NCI-H226 (cell line): ENCODE results near the gene ZNF613.
A peak's percentile ranks its signal among the peaks of the same experiment; 100 is the strongest.
"Not testable (repeated sequence)": the region's sequence is repeated elsewhere in the genome, so short reads cannot be mapped to it uniquely, and the experiment has no call there.

Experiments
- DNase-seq: peaks from one replicate; pipeline ENCODE4 v3.0.0-alpha.2; 2015

ZNF613 gene

GRCh38 chr19:51944798-51945552 lies 17.7 kb downstream of the ZNF613 start:
- no peak for DNase-seq

- DNase-seq, result no peak
These were observed 19.3 kb downstream of the ZNF613 start for GRCh38 chr19:51946602-51947001.

GRCh38 chr19:51948975-51949374 lies 21.7 kb downstream of the ZNF613 start:
- no peak for DNase-seq

GRCh38 chr19:51957846-51958245 lies 30.6 kb downstream of the ZNF613 start:
- not testable (repeated sequence) for DNase-seq

DNA sequence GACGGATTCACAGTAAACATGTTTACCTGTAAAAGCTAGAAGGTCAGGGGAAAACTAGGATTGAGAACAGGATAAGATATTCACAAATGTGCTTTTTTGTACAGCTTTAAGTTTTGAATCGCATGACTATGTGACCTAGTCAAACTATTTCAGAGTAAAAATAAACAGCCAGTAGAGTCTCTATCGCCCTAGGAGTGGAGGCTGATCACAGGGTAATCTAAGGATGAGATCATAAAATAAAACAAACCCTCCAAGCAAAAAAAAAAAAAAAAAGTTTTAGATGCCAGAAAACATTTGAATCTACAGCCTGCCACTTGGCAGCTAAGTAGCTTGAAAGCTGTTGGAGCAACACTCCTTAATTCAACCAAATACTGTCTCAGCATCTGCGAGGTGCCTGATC lies 32.5 kb downstream of the ZNF613 start:
- no peak for DNase-seq

GRCh38 chr19:51960621-51961233 lies 33.5 kb downstream of the ZNF613 start:
- DNase-seq, result not testable (repeated sequence)

GRCh38 chr19:51965583-51965982 lies 38.3 kb downstream of the ZNF613 start:
- no peak for DNase-seq

DNA sequence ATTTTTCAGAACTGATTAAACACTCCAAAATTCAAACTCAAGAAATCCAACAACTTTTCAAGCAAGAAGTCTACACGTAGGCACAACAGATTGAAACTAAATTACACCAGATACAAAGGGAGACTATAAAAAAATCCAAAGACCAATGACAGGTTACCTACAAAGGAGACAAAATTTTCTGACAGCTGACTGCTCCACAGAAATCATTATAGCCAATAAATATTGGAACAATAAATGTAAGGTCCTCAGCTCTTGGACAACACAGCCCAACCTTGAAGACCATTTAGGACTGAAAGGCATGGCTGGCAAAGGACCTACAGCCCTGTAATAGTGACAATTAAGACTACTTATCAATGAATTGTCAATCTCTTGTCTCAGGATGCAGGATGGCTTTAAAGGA lies 43.4 kb downstream of the ZNF613 start:
- no peak for DNase-seq

- DNase-seq, result peak; percentile 29
These were observed 44.4 kb downstream of the ZNF613 start for GRCh38 chr19:51971624-51972023.

DNA sequence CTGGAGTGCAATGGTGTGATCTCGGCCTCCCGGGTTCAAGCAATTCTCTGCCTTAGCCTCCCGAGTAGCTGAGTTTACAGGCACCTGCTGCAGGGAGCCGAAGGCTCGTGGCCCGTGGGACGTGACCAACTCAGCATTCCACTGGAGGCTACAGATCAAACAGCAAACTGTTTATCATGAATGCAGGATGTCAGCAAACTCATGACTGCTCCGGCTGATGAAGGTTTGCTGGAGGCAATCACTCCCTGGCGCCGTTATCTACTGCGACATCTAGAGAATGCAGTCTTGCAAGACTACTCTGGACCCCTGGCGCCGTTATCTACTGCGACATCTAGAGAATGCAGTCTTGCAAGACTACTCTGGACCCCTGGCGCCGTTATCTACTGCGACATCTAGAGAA lies 48.5 kb downstream of the ZNF613 start:
- not testable (repeated sequence) for DNase-seq

DNA sequence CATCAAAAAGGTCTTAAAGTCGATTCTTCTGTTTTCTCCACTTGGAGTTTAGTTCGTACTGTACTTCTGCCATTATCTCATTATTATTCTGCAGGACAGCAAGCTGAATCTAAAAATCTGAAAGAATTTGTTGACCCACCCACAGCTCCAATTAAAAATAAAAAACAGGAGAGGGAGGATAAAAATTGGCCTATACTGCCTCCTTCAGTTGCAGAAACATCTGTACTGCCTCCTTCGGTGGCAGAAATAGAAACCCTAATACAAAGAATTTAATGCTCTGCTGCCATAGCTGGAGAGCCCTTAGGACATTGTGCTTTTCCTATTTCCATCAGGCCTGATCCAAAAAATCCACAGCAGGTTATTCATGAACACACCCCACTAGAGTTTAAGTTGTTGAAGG lies 49.6 kb downstream of the ZNF613 start:
- DNase-seq, result no peak

DNA sequence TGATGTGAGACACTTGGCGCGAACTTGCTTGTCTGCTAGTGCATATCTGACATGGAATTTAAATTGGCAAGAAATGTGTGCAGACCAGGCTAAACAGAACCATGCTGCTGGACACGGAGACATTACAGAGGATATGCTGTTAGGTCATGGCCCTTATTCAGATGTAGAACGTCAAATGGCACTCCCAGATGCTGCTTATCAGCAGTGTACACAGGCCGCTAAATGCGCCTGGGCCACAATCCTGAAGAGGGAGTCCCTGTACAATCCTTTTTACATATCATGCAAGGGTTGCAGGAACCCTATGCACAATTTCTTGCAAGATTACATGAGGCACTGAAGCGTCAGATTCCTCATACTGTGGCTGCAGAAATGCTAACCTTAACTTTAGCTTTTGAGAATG lies 50.1 kb downstream of the ZNF613 start:
- DNase-seq, result no peak

- no peak for DNase-seq
These were observed 51.6 kb downstream of the ZNF613 start for GRCh38 chr19:51978882-51979281.

GRCh38 chr19:51980116-51980736 lies 53.0 kb downstream of the ZNF613 start:
- DNase-seq, result peak; percentile 27

DNA sequence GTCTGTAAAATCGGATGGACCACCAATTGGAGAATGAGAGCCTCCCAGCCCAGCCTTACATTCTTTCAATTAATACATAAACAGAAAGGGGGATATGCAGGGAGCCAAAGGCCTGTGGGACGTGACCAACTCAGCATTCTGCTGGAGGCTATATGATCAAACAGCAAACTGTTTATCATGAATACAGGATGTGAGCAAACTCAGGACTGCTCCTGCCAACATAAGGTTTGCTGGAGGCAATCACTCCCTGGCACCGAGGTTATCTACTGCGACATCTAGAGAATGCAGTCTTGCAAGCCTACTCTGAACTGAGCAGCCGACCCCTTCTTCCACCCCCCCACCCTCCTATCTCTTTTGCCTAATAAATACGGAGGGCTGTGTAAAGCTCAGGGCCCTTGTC lies 53.7 kb downstream of the ZNF613 start:
- peak; percentile 39 for DNase-seq

DNA sequence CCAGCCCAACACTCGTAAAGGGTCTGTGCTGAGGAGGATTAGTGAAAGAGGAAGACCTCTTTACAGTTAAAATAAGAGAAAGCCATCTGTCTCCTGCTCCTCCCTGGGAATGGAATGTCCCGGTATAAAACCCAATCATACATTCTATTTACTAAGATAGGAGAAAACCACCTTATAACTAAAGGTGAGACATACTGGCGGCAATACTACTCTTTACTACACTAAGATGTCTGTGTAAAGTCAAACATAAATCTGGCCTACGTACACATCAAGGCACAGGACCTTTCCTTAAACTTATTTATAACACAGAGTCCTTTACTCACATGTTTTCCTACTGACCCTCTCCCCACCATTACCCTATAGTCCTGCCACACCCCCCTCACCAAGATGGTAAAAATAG lies 56.1 kb downstream of the ZNF613 start:
- DNase-seq, result no peak

GRCh38 chr19:51986309-51987291 lies 59.3 kb downstream of the ZNF613 start, which contains the start of gene ZNF350:
ZNF350 (minus strand) TSS chr19:51986840; CDS start chr19:51974360, 12,480 bp downstream.
- DNase-seq, result peak; percentile 98

- DNase-seq, result no peak
These were observed 66.2 kb downstream of the ZNF613 start for GRCh38 chr19:51993422-51993821.

- no peak for DNase-seq
These were observed 66.9 kb downstream of the ZNF613 start for GRCh38 chr19:51994048-51994644.
